ENCODE data around the gene ACBD4.

Gene ACBD4

DNA sequence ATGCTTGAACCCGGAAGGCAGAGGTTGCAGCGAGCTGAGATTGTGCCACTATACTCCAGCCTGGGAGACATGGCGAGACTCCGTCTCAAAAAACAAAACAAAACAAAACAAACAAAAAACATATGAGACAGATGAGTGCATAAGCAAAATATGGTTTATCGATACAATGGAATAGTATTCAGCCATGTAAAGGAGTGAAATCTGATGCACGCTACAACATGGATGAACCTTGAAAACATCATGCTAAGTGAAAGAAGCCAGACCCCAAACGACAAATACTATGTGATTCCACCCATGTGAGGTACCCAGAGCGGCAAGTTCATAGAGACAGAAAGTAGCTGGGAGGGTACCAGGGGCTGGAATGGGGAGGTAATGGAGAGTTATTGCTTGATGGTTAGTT lies 10.0 kb upstream of the ACBD4 start:
- H3K4me3 ChIP-seq (ENCODE audit: low read depth, low read length): no peak overlapping the region
- no peak for DNase-seq (ENCODE audit: low read depth)
- TF ChIP-seq, protein P1, sequence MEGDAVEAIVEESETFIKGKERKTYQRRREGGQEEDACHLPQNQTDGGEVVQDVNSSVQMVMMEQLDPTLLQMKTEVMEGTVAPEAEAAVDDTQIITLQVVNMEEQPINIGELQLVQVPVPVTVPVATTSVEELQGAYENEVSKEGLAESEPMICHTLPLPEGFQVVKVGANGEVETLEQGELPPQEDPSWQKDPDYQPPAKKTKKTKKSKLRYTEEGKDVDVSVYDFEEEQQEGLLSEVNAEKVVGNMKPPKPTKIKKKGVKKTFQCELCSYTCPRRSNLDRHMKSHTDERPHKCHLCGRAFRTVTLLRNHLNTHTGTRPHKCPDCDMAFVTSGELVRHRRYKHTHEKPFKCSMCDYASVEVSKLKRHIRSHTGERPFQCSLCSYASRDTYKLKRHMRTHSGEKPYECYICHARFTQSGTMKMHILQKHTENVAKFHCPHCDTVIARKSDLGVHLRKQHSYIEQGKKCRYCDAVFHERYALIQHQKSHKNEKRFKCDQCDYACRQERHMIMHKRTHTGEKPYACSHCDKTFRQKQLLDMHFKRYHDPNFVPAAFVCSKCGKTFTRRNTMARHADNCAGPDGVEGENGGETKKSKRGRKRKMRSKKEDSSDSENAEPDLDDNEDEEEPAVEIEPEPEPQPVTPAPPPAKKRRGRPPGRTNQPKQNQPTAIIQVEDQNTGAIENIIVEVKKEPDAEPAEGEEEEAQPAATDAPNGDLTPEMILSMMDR (IDR thresholded peaks at IDR 0.05; ENCODE audit: low read depth, low read length, missing control alignments): no peak
- in situ Hi-C loops (cut with HindIII; ENCODE audit: low sequenced_read_pairs): no loop called here

DNA sequence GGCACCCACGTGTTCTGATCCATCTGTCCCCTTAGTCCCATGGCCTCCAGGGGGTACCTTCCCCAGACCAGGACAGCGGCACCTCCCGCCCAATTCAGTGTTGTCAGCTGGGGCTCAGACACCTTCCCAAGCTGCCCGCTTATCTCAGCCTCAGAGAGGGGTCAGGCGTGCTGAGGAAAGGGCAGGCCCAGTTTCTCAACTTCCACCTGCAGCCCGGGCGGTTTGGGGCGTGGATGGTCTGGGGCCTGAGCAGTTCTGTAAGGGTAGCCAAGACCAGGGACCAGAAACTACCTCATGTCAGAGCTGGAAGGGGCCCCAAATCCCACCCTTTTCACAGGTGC lies 8.3 kb upstream of the ACBD4 start:
- DNase-seq (ENCODE audit: low read depth): no peak
- TF ChIP-seq, protein P1 (IDR thresholded peaks at IDR 0.05; ENCODE audit: low read depth, low read length, missing control alignments): no peak
- H3K4me3 ChIP-seq (ENCODE audit: low read depth, low read length): no peak overlapping the region
- in situ Hi-C loops (cut with HindIII; ENCODE audit: low sequenced_read_pairs): no loop called here

DNA sequence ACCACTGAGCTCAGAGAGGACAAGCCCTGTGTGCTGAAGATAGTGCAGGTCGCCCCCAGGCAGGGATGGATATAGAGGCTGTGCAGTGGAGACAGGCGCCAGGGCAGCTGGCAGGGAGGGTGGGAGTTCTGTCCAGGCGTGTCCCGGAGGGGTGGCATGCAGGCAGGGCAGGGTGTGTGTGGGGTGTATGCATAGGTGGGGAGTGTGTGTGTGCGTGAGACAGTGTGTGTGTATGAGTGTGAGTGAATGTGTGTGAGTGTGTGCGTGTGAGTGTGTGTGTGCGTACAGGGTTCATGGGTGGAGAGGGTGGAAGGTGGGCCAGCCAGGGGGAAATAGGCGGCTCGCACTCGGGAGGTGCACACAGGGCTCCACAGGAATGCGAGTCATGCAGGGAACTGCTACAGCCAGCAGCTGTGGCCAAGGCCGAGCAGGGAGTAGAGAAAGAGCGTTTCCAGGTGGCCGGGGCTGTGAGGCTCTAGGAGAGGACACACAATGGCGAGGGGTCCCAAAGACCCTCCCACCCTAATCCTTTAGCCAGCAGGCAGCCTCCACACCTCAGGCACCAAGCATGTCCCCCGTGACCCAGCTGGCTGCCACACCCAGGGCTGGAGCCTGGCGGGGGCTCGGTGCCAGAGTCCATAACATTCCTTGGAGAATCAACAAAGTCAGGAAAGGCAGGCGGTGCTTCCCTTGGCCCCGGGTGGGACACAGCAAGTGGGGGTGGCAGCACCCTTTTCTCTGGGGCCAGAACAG lies 7.8 kb upstream of the ACBD4 start:
- DNase-seq (ENCODE audit: low read depth): no peak
- in situ Hi-C loops (cut with HindIII; ENCODE audit: low sequenced_read_pairs): no loop called here
- H3K4me3 ChIP-seq (ENCODE audit: low read depth, low read length): no peak overlapping the region
- TF ChIP-seq, protein P1 (IDR thresholded peaks at IDR 0.05; ENCODE audit: low read depth, low read length, missing control alignments): no peak

DNA sequence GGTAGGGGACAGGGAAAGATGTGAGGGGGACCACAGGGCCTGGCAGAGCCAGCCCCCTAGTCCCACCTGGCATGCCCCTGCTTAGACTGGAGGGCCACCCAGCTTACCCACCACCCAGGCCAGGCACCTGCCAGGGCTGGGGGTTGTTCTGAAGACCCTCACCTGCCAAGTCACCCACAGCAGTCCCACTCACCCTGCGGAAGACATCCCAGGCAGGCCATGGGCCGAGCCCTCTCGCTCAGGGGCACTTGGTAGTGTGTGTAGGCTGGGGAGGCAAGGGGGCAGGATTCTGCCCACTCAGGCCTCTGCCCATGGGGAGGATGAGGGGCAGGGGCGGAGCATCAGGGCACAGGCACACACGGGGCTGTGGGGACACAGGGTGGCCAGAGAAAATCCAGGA lies 7.2 kb upstream of the ACBD4 start:
- H3K4me3 ChIP-seq (ENCODE audit: low read depth, low read length): no peak overlapping the region
- no peak for DNase-seq (ENCODE audit: low read depth)
- TF ChIP-seq, protein P1 (IDR thresholded peaks at IDR 0.05; ENCODE audit: low read depth, low read length, missing control alignments): no peak
- in situ Hi-C loops (cut with HindIII; ENCODE audit: low sequenced_read_pairs): no loop called here

DNA sequence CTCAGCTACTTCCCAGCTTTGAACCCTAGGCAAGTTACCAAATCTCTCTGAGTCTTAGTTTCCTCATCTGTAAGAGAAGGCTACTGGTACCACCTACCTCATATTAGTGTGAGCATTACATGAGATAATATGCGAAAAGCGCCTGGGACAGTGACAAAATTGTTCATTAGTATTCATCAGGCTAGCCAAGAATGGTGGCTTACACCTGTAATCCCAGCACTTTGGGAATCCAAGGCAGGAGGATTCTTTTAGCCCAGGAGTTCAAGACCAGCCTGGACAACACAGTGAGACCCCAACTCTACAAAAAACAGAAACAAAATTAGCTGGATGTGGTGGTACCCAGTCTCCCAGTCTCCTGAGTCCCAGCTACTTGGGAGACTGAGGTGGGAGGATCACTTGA lies 6.5 kb upstream of the ACBD4 start:
- no peak for DNase-seq (ENCODE audit: low read depth)
- TF ChIP-seq, protein P1 (IDR thresholded peaks at IDR 0.05; ENCODE audit: low read depth, low read length, missing control alignments): no peak
- in situ Hi-C loops (cut with HindIII; ENCODE audit: low sequenced_read_pairs): no loop called here
- no peak overlapping the region for H3K4me3 ChIP-seq (ENCODE audit: low read depth, low read length)

DNA sequence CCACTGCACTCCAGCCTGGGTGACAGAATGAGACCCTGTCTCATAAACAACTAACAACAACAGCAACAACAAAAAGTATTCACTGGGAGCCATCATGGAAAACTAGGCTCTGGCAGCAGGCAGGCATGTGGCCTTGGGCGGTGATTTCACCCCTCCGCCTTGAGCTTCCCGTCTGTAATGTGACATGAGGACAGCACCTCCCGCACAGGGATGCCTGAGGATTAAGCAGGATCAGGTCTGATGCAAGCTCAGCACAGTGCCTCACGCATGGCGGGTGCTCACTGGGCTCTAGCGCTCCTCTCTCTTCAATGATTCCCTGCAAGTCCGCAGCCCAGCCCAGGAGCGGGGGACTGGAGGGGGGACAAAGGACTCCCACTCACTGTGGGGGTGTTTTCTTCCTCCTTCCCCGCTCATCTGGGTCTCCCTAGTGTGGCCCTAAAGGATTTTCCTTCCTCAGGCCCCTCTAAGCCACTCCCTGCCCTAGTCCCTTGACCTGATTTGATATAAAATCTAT lies 6.0 kb upstream of the ACBD4 start:
- H3K4me3 ChIP-seq (ENCODE audit: low read depth, low read length): no peak overlapping the region
- in situ Hi-C loops (cut with HindIII; ENCODE audit: low sequenced_read_pairs): no loop called here
- TF ChIP-seq, protein P1 (IDR thresholded peaks at IDR 0.05; ENCODE audit: low read depth, low read length, missing control alignments): no peak
- no peak for DNase-seq (ENCODE audit: low read depth)
